DND-41 (cell line): Measurements from ENCODE around the gene NTM.

Source experiments
- CTCF ChIP-seq: IDR thresholded peaks from 2 replicates; pipeline ENCODE4 v1.5.1; 2012; ENCODE audit warnings: borderline replicate concordance, low read length, moderate library complexity, mild to moderate bottlenecking; ENCODE audit not compliant: poor library complexity, severe bottlenecking; ENCODE audit errors: extremely low read depth
- EZH2 ChIP-seq: IDR thresholded peaks from 3 replicates; pipeline ENCODE4 v1.6.1; 2012; ENCODE audit warnings: borderline replicate concordance, low read depth, mild to moderate bottlenecking, moderate library complexity, low read length, inconsistent platforms; ENCODE audit not compliant: severe bottlenecking

- no peak for TF ChIP-seq CTCF
- TF ChIP-seq EZH2 = no peak
Observed at GRCh38 chr11:131962818-131963217, 592.4 kb downstream of the NTM start.
